NCI-H748 (cell line): Measurements from ENCODE around the gene GALNS.
A peak's percentile ranks its signal among the peaks of the same experiment; 100 is the strongest.

Experiments
- DNase-seq: peaks from one replicate; lab custom pipeline; 2025; ENCODE audit not compliant: unreplicated experiment; lab: John Stamatoyannopoulos, UW

GALNS gene

DNA sequence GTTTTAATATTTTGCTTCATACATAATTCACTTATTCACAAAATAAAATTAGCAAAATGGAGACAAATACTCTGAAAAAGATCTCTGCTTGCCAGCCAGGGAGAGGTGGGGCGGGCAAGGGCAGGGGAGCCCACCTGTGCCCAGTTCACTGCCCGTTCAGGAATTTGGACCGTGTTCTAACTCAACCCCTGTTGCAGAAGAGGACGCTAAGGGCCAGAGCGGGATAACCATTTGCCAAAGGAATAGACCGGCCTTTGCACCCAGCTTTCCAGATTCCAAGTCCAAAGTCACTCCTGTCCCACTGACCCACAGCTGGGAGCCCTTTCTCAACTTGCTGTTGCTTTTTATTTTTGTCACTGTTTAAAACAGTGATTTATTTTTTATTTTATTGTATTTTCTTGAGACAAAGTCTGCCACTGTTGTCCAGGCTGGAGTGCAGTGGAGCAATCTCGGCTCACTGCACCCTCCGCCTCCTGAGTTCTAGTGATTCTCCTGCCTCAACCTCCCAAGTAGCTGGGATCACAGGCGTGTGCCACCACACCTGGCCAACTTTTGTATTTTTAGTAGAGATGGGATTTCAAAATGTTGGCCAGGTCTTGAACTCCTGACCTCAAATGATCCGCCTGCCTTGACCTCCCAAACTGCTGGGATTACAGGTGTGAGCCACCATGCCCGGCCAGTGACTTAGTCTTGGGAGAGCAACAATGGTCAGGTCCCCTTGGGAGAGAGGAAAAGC, 69.0 kb downstream of the GALNS start:
- no peak for DNase-seq

DNA sequence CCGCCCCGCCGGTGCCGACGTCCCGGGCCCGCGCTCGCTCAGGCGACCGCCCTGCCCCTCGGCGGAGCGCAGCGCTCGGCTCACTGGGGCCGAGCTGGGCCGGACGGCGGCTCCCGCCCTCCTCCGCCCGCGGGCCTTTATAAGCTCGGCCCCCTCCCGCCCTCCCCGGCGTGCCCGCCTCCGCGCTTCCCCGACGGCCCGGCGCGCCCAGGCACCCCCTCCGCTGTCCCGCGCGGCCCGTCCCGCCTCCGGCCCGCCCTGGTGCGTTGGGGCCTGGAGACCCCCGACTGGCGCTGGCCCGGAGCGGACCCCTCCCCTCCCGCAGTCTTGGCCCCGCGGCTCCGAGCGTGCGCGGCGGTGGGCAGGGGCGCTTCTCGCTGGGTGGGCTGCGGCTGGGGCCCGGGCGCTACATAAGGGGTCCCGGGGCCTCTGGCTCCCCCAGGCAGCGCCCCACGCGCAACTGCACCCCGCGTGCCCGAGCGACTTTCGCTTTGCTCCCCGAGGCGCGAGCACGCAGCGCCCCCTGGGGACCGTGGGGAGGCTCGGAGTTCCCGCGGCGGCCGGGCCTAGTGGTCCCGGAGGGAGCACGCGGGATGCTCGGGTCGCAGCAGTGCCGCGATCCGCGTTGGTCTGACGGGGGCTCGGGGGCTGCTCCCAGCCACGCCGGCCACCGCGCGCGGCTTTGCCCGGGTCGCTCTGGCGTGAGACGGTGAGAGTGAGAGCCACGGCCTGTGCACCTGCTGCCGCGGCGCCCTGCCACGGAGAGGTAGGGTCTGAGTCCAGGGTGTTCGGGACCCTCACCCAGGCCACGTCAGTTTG, 71.4 kb downstream of the GALNS start, which contains the start of gene PIEZO1:
Gene PIEZO1, minus strand, starts transcription at position 115 of the 819 bp plus-strand sequence. CDS start 256 bp downstream, outside the sequence.
- DNase-seq: peak; percentile 24

DNA sequence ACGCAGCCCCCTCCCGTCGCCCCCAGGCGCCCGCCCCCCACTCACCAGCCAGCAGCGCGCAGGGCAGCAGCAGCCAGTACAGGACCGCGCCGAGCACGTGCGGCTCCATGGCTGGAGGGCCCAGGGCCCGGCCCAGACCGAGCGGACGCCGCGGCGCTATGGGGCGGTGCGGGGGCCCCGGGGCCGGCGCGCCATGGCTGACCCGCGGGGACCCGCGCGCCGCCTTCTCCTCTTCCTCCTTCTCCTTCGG, 72.0 kb downstream of the GALNS start:
- DNase-seq: no peak

GRCh38 chr16:88784074-88784855, 72.5 kb downstream of the GALNS start:
- peak; percentile 16 for DNase-seq

DNA sequence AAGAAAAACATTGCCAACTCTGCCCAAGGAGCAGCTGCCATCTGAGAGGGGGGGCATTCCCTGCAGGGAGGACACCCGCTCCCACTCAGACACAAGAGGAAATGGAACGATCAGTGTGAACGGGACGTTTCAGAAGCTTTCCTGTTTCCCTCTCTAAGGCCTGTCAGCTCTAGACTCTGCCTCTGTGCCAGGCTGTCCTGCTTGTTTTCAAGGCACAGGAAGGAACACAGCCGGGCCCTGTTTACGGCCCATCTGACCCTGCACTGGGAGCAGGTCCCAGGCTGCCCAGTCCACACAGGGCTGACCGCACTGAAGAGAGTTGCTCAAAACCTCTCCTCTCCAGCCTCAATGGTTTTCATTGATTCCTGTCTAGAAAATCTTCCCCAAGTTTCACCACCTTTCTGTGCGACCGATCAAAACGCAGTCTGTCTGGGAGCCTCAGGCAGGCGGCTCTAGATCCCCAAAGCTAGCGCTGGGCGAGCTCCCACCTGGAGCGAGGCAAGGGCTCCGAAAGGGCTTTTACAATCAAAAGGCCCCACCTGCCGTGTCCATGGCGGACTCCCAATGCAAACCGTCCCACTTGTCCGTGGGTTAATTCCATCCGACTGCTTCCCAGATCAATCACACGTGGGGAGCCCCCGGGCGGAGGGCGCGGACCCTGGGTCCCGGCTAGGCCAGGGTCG, 73.2 kb downstream of the GALNS start:
- no peak for DNase-seq

DNA sequence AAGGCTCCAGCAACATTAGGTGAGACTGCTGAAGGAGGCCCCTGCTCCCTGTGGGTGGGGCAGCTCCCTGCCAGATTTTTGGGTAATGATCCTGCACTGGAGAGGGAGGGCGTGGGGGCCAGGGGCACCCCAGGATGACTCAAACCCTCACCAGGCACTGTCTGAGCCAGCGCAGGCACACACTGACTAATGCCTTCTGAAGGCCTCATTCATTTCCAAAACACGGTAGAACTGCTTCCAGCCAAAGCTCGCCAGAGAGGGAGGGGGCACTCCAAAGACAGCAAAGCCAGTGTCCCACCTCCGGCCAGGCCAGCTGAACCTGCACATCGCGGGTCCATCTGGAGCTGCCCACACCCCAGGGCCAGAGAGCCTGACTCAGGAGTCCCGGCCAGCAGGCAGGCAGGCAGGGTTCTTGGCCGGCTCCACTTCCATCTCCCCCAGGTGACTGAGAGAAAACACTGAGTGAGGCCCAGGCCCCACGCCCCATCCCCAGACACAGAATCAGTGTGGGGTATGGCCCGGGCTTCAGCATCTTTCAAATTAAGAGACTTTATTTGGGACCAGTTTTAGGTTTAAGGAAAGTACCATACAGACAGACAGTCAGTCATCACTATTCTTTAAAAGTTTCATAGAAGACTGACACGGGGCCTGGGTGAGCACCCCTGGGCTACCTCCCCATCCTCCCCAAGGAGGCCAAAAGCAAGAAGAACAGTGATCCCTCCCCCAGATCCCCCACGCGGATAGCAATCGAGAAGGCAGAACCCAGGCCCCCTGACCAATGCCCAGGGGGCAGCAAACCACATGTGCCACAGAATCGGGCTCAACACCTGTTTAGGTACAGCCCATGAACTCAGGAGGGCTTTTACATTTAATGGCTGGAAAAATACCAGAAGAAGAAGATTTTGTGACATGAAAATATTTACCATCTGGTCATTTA, 74.0 kb downstream of the GALNS start:
- no peak for DNase-seq

DNA sequence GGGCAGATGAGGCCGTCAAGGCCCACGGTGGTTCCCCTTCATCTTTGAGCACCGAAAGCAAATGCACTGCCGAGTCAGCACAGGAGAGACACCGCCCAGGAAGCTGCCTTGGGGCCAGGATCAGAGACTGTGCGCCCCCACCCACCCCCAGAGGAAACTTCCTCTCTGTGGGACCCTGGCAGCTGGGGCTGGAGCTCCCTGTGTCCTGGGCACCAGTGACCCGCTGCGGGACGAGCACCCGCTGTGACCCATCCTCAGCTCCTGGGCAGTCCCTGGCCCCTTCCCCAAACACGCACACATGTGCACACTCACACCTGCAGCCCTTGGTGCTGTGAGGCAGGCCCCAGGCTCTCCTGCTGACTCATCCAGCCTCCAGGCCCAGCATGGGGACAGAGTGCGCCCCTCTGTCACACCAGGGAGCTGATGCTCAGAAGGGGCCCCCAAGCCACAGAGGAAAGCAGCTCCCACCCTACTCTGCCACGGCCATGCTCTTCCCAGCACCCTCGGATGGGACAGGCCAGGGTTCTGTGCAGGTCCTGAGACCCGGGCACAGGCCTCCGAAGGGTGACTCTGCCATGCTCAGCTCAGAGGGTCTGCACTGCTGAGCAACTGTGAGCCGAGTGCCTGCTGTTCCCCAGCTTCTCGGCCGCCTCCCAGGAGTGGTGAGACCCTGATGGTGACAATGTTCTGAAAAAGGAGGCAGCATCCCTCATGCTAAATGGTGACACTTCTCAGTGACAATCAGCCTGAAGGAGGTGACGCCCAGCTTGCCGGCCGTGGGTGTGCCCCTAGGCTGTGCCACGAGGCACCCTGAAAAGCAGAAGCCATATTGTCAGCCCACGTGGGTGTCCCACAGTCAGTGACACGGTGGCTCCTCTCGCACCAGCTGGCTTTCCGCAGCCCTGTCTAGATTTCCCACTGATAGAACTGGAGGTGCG, 75.3 kb downstream of the GALNS start:
- no peak for DNase-seq

DNA sequence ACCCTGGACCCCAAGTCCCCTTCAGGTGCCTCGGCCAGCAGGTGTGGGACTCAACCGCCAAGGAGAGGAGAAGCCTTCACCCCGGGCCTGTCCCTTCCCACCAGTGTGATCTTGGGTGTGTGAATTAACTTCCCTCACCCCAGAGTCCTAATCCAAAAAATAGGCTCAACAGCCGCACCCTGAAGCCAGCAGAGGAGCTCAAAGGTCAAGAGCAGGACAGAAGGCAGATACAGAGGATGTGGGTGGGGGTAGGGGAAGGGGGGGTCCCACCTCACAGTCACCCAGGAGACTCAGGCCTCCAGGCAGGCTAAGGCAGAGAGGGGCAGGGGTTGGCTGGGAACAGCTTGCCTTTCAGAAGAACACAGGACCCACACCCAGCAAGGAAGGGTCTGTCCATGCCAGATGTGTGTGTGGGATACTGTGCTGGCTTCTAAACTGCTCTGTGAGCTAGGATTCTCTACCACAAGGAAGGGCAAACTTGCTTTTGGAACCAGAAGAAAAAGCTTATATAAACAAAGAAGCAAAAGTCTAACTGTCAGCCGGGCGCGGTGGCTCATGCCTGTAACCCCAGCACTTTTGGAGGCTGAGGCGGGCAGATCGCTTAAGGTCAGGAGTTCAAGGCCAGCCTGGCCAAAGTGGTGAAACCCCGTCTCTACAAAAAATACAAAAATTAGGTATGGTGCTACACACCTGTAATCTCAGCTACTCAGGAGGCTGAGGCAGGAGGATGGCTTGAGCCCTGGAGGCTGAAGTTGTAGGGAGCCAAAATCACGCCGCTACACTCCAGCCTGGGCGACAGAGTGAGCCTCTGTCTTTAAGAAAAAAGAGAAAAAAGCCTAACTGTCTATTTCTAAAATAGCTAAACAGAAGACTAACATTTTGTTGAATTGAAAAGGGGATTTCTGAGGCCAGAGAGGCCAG, 76.3 kb downstream of the GALNS start:
- no peak for DNase-seq

- DNase-seq: no peak
These were observed 77.2 kb downstream of the GALNS start for GRCh38 chr16:88779406-88780141.

DNA sequence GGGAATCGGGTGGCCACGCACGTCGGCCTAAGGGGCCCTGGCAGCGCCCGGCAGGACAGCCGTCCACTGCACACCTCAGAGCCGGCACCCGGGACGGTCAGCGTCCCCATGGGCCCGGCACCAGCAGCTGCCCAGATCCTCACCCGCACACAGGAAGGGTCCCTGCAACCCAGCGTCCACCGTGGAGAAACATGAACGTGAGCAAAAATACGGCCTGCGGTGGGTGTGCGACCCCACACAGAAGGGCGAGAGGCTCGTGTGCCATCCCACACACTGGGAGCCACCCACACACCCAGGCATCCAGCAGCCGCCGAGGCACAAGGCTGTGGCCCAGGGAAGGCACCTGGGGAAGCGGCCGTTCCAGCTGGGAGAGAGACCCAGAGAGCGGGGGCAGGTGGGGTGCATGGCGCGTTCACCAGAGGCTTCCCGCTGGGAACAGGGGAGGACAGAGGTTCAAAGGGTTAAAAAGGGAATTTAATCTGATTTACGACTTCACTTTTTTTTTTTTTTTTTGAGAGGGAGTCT, 78.1 kb downstream of the GALNS start:
- no peak for DNase-seq

DNA sequence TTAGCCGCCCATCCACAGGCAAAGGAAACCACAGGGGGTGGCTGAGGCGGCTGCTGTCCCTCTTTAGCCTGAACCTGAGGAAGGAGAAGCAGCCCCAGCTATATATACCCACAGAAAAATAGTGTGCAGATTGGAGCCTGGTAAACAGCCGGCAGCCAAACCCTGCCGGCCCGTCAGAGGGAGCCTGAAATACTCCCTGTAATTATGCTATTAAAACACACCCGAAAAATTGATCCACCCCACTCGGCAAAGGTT, 78.5 kb downstream of the GALNS start:
- DNase-seq: no peak

GRCh38 chr16:88777471-88778270, 79.1 kb downstream of the GALNS start:
- no peak for DNase-seq

GRCh38 chr16:88775825-88776224, 80.9 kb downstream of the GALNS start:
- no peak for DNase-seq

DNA sequence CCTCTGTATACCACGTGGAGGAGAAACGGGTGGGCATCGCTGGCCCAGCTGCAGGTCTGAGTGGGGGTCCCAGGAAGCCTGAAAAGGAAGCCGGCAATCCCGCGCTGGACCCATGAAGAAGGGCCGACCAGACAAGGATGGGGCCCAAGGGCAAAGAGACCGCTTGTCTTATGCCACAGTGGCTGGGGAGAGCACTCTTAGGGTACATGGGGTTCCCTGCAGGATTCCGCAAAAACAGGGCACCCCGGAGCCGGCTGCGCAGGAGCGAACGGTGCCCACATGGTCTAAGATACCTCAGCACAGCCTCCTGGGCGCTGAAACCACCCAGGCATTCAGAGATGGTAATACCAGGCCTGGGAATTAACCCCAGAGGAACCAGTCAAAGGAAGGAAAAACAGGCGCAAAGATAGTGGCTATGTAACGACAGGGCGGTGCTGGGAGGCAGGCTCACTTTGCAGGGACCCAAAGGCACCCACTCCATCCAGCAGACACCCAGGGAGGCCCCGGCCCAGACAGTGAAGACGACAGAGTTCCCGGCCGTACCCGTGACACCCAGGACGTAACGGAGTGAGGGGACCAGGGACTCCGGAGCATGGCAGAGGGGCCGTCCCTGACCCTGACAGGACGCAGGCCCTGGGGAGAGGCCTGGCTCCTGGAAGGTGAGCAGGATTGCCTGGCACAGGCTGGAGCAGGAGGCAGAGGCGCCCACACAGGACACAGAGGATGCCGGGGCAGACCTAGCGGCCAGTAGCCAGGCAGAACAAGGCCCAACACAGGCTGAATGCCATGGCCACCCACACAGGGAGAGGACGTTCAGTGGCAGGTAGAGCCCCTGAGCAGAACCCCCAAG, 82.0 kb downstream of the GALNS start:
- no peak for DNase-seq

DNA sequence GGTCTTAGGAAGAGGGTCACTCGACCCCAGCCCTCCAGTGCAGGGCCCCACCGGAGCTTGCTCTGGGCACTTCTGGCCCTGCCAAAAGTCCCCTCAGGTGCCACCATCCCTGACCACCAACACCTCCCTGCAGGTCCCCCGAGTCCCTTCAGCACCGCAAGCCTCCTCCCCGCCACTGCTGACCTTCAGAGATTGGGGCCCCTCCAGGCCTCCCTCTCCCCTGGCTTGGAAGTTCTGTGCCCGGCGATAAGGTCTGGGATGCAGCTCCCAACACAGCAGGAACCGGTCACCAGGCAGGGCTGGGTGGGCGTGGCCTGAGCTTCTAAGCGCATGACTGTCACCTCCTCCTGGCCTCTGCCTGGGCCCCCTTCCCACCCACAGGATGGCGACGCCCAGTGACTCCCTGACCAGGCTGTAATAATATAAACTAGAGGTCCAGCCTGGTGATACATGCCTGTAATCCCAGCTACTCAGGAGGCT, 82.9 kb downstream of the GALNS start:
- DNase-seq: no peak
